Lower lobe of right lung (tissue), 2 donors: Measurements from ENCODE around the gene ARHGAP24. TPM values are rescaled to one million over a fixed set of nuclear protein-coding genes. Genes with fewer than 3 reads are reported as not detected.

Experiments
- ATAC-seq, 2 donors: fragments of 200-7000 bp; cut with Tn5 transposase; one replicate each; pipeline ENCODE4 v1.9.1; 2020 to 2022; ENCODE audit warnings: mild to moderate bottlenecking in 2 of 2, moderate library complexity in 2 of 2
- DNase-seq: peaks from one replicate; pipeline ENCODE4 v3.0.0-alpha.2; 2020
- H3K27ac ChIP-seq: fragments of 200-600 bp; one replicate; pipeline ENCODE4 v1.8.0; 2022
- H3K27me3 ChIP-seq: fragments of 200-600 bp; one replicate; pipeline ENCODE4 v1.8.0; 2022; ENCODE audit warnings: low read depth
- H3K36me3 ChIP-seq: fragments of 200-600 bp; one replicate; pipeline ENCODE4 v1.8.0; 2022; ENCODE audit warnings: mild to moderate bottlenecking
- H3K4me1 ChIP-seq: fragments of 200-600 bp; one replicate; pipeline ENCODE4 v1.8.0; 2022
- H3K4me3 ChIP-seq: fragments of 200-600 bp; one replicate; pipeline ENCODE4 v1.8.0; 2022; ENCODE audit warnings: mild to moderate bottlenecking
- H3K9me3 ChIP-seq: fragments of 200-600 bp; one replicate; pipeline ENCODE4 v1.8.0; 2022
- intact Hi-C: fragments of 100-400 bp; cut with DNase I; formaldehyde crosslinking; loops from one replicate; pipeline ENCODE4 v1.11.0; 2022
- total RNA-seq: library from RNA; stranded (reverse); fragmentation: NEBNext Ultra II Directional; extraction: Animal tissue kit (Norgen Biotek cat#: 25700); gene quantifications from one replicate; pipeline ENCODE4 v1.2.1, GENCODE V29; 2021
- TF ChIP-seq, protein P1 (sequence below): fragments of 200-600 bp; IDR thresholded peaks from one replicate; pipeline ENCODE4 v1.8.0; 2022; ENCODE audit warnings: antibody characterized with exemption, mild to moderate bottlenecking
- donor health status: DM: no; HTN: yes; CAD: no; lungs with severe emphysema.

The ARHGAP24 gene
- total RNA-seq, 1 donor from 2014 or later = 28.7 TPM

DNA sequence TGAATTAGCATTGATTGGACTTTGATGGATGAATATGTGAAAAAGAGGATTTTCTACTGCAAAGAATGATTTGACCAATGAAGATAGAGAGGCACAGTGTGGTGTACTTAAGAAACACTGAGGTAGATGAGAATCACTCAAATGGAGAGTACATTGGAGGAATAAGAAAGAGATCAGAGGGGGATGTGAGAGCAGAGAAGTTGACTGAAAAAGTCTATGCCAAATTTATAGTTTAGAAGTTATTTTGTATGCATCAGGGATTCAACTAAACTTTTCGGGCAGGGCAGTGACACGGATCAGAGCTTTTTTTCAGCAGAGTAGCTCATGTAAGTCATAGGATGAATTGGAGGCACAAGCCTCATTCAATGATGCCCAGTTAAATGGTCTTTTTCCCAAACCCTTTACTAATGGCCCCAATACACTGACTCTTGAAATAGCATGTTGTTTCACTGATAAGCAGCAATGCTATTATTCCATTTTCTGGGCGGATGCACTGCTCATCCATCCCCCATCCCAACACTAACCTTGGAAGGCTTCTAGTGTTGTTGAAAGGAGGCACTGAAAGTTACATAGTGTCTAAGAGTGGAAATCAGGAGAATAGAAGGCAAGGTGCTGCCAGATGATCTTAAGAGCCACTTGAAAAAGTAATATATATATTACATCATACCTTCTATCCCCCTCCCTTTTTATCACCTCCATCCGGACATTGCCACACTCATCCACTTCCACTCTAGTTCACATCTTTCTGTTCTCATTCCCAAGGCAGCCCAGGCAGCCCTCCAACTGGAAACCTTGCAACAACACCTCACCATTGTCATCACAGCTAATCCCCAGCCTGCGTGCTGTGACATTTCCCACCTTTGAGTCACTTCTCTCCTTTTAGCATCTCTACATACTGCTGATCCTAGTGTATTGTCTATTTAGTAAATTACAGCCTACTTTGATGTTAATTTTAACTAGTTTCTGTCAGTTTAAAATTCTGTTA, 46.1 kb downstream of the ARHGAP24 start:
- H3K27me3 ChIP-seq = no peaks in the 10 kb centered on the region
- no peak overlapping the region for H3K27ac ChIP-seq
- H3K4me3 ChIP-seq = no peak overlapping the region
- intact Hi-C loops = no loop called here
- TF ChIP-seq, protein P1, sequence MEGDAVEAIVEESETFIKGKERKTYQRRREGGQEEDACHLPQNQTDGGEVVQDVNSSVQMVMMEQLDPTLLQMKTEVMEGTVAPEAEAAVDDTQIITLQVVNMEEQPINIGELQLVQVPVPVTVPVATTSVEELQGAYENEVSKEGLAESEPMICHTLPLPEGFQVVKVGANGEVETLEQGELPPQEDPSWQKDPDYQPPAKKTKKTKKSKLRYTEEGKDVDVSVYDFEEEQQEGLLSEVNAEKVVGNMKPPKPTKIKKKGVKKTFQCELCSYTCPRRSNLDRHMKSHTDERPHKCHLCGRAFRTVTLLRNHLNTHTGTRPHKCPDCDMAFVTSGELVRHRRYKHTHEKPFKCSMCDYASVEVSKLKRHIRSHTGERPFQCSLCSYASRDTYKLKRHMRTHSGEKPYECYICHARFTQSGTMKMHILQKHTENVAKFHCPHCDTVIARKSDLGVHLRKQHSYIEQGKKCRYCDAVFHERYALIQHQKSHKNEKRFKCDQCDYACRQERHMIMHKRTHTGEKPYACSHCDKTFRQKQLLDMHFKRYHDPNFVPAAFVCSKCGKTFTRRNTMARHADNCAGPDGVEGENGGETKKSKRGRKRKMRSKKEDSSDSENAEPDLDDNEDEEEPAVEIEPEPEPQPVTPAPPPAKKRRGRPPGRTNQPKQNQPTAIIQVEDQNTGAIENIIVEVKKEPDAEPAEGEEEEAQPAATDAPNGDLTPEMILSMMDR = no peak
- no peaks in the 10 kb centered on the region for H3K9me3 ChIP-seq
- no peaks in the 10 kb centered on the region for H3K36me3 ChIP-seq
- ATAC-seq = no peak
- H3K4me1 ChIP-seq = no peaks in the 10 kb centered on the region
- DNase-seq = no peak

DNA sequence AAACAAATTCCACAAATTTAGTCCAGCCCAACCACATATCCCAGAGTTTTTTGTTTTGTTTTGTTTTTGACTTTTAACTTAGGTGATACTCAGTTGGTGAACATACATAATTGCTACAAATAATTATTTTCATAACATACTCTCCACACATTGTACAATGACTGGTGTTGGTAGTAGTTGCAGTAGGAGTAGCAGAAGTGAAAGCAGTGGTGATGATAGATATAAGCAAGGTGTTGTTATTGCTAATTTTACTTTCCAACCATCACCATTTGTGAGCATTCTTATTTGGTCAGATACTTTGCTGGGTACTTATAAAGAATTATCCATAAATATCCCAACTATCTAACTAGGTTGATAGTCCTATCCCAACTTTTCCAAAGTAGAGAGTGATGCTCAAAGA, 47.3 kb downstream of the ARHGAP24 start:
- Histone ChIP-seq H3K27me3 (no peaks in the 10 kb centered on the region), H3K36me3 (no peaks in the 10 kb centered on the region), H3K4me3 (no peak overlapping the region), H3K27ac (no peak overlapping the region), H3K4me1 (no peaks in the 10 kb centered on the region), H3K9me3 (no peaks in the 10 kb centered on the region)
- intact Hi-C loops = no loop called here
- TF ChIP-seq, protein P1 = no peak
- ATAC-seq (no peak), DNase-seq (no peak)

DNA sequence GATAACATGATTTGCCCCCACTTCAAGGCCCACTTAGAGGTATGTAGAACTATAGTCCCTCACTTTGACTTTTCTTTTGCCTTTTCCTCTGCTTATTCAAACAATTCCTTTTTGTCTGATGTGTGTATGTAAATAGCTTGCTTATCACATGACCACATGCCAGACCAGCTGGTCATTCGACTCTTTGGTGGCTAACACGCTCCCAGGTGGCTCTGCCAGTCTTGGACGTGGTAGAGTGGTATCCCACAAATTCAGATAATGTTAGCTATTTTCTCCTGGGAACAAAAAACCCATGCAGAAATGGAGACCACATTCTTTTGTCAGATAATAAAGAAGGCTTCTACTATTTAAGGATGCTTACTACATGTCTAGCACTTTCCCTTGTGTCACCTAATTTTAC, 47.9 kb downstream of the ARHGAP24 start:
- TF ChIP-seq, protein P1 = no peak
- intact Hi-C loops = no loop called here
- no peak for ATAC-seq
- Histone ChIP-seq H3K36me3 (no peaks in the 10 kb centered on the region), H3K27ac (no peak overlapping the region), H3K27me3 (no peaks in the 10 kb centered on the region), H3K4me3 (no peak overlapping the region), H3K4me1 (no peaks in the 10 kb centered on the region), H3K9me3 (no peaks in the 10 kb centered on the region)
- no peak for DNase-seq

- intact Hi-C loops = no loop called here
- DNase-seq (no peak), ATAC-seq (no peak)
- H3K4me1 ChIP-seq = no peaks in the 10 kb centered on the region
- no peaks in the 10 kb centered on the region for H3K9me3 ChIP-seq
- TF ChIP-seq, protein P1 = no peak
- no peaks in the 10 kb centered on the region for H3K36me3 ChIP-seq
- H3K27ac ChIP-seq = no peak overlapping the region
- H3K4me3 ChIP-seq = no peak overlapping the region
- H3K27me3 ChIP-seq = no peaks in the 10 kb centered on the region
Observed at GRCh38 chr4:85527815-85528214, 52.9 kb downstream of the ARHGAP24 start.

DNA sequence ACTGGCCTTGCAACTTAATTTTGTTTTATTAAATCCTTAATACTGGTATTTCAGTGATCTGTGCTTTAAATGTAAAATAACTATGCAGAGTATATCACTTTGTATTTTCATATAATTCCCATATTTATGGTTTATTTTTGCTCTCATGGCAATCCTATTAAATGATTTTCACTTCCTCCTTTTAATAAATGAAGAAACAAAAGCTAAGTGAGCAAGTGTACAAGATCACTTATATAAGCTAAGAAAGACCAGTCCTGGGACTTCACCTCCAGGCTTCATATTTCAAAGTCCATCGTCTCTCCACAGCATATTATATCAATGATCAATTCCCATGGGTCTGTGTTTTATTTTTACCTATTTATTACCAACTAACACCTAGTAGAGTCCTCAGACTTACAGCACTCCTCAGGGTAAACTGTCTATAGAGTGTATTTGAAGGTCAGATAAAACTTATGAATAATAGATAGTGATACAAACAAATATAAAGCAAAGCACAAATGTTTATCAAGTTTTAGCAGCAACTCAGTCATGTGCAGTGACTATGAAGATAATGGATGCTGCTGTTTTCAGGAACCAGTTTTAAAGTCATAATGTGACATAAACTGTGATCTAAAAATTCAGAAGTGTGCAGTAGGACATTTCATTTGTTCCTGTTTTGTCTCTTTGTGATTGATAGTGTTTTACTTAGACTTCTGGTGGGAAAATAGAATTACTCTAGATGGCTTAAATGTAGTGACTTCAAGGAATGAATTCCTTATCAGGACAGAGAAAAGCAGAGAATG, 56.8 kb downstream of the ARHGAP24 start:
- TF ChIP-seq, protein P1 = no peak
- H3K27ac ChIP-seq = no peak overlapping the region
- ATAC-seq (no peak), DNase-seq (no peak)
- H3K4me3 ChIP-seq = no peak overlapping the region
- no peaks in the 10 kb centered on the region for H3K9me3 ChIP-seq
- H3K4me1 ChIP-seq = no peaks in the 10 kb centered on the region
- intact Hi-C loops = no loop called here
- no peaks in the 10 kb centered on the region for H3K27me3 ChIP-seq
- no peaks in the 10 kb centered on the region for H3K36me3 ChIP-seq
